8988T (cell line): Measurements from ENCODE around the gene EFNB2.

Experiments
- DNase-seq: peaks from one replicate; pipeline ENCODE4 v3.0.0; 2011

Gene EFNB2

DNA sequence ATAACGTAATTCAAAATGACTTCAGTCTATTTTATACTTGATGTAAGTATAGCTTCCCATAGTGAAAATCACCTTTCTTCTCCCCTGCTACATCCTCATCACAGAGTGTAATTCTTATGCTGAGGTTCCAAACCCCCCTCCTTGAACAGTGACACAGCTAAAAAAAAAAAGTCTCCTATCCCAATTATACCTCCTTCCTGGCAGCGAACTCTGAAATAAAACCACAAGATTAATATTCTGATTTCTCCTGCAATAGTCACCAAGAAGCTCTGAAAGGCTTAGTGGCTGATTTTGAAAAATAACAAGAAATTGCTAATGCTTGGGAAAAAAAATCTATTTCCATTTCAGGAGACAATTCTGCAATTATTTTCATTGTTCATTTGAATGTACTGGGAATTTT, 36.3 kb downstream of the EFNB2 start:
- no peak for DNase-seq

DNA sequence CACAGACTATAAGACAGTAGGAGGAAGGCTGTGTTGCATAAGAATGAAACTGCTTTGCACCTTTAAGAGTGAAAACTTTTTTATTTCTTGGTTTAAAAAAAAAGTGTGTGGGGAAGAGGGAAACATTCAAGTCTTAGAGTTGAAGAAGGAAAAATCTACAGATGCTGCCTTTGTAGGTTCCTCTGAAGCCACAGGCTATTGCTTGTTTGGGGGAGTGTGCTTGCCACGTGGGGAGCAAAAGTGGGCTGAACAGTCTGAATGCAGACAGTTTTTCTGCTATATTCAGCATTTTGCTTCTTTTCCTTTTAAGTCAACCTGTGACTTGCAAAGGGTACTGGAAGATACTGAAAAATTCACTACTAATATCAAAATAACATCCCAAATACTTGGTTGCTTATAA, 36.9 kb downstream of the EFNB2 start:
- no peak for DNase-seq

DNA sequence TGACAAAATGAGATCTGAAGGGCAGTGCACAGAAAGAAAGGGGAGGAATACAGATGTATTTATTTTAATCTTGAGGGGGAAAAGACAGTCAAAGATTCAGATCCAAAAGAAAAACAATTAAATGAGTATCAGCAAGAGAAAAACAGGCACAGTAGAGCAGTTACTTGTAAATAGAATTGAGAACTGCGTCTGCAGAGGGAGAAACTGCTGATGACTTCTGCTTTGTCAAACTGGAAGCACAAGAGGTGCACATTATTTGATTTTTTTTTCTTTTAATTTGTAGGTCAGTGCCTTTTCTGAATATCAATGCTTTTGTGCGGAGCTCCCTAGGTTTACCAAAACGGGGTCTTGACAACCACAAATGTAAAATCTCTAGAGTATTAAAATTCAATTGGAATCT, 37.3 kb downstream of the EFNB2 start:
- no peak for DNase-seq

DNA sequence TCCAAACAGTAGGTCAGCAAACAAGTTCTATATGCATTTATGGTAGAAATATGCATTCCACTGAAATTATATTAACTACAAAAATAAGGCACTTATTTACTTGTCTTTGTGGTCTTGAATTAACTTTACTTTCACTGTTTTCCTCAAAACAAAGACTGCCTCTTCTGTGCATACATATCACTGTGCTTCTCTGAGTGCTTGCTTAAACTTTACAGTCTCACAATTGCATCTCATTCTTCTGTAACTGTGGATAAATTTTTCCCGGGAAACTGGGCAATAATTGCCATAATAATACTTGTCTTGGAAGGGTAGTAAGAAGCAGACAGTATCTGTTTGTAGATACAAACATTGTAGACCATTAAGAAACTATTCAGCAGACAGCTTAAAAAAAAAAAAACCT, 38.4 kb downstream of the EFNB2 start:
- DNase-seq = no peak

DNA sequence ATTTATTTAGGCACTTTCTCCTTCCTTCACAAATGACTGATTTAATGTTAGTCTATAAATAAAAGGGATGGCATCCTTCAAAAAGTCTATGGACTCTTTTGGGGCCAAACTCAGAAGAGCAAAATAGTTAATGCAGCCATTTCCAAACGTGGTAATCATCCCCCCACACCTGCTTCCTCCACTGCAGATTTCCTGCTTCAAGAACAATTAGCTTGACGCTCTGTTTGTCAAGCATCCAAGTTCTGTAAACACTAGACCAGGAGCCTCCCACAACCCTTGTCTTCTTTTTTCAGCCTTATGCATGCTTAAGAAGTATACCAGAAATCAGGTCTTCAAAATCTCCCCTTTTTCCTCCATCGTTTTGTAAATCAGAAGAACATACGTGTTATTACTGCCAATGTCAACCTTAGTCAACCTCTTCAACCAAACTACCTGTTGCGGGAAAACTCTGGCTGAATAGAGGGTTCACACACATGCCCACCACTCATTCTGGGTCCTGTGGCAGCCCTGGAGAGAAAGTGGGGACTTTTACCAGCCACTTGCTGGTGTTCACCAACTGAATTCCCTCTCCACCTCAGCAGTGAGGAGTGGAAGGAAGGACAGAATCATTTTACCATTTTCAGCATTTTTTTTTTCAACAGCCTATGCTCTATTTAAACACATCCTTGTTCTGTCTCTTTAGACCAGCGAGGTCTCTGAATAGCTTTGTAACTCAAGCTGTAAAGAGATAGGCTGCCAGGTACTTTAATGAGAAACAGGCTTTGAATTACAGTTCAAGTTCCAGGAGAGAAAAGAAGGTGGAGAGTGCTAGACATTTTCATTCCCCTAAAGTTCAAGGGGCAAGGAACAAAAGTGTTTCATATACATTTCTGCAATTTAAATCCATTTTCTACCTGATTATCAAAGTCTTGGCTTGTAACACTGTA, 39.1 kb downstream of the EFNB2 start:
- DNase-seq = no peak

DNA sequence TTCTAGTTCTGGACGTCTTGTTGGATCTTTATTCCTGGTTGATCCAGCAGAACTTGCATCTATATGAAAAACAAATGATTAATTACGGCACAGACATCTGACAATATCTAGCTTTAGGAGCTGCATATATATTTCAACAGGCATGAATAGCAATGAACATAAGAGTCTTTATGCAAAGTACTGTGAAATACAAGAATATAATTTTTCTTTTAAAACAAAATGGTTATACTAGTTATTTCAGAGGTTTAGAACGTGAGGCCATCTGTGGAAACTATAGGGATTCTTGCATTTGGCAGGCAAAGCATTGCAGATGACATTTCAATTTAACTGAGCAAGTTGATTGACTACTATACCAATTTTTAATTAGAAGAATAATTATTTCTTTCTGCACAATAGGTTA, 40.5 kb downstream of the EFNB2 start:
- DNase-seq = no peak

DNA sequence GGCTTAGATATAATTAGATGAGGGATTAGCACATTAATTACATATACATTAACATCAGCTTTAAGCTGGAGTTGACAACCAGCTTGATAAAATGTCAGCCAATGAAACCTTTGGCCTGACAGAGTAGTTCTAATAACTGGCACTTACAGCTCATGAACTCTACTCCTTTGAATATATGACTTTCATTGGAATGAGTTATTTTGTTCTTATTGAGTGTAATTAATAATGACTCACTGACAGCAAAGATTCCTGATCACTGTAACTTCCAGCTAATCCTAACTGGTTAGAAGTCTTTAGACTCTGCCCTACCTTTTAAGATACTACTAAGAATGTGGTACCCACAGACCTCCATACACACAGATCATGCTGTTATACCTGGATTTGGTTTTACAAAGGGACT, 41.0 kb downstream of the EFNB2 start:
- DNase-seq = no peak

DNA sequence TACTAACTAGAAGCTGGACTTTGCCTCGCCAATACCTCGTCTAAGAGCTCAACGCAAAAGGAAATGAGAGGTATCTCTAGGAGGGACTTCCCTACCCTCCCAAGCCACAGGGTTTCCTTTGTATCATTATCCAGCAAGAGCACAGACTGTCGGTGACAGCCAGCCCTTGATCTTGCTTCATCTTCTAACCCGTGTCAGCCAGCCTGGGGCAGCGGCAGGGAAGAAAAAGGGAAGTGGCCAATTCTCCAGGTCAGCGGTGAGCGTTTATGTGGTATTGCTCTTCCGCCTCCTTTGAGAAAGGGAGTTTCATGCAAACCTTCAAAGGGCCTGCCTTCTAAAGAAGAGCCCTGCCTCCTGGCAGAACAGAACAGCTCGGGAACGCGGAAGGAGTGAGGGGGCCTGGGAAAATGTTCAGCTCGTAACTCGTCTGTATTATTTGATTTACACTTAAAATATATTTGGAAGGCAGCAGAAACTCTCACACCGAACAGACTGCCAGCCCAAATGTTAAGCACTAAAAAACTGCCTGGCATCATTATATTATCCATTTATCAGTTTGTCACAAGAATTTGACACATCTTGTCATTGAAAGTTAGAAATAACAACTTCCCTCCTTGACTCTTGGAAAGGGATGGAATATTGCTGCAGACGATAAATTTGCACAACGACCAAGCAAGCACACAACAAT, 41.8 kb downstream of the EFNB2 start:
- no peak for DNase-seq

DNA sequence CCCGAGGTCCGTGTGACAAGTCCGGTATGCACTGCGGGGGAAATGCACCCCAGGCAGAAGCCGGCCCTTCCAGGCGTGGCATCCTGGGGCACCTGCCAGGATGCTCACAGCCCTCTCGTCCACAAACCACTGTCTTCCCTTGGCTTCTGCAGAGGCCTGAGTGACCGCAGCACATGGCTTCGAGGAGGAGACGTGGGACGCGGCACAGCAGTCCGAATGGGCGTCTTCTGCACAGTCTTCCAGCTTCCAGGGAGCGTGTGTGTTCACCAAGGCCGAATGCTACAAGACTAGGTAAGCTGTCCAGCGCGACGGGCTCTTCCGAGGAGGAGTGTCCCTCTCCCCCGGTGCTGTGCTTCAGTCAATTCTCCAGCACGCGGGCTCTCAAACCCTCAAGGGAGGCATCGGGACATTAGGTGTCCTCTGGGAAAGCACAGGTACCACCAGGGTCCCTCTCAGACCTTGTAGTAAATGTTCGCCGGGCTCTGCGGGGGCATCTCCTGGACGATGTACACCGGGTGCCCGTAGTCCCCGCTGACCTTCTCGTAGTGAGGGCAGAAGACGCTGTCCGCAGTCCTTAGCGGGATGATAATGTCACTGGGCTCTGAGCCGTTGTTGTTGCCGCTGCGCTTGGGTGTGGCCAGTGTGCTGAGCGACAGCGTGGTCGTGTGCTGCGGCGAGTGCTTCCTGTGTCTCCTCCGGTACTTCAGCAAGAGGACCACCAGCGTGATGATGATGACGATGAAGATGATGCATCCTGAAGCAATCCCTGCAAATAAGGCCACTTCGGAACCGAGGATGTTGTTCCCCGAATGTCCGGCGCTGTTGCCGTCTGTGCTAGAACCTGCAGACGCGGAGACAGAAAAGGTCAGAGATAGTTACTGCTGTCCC, 42.6 kb downstream of the EFNB2 start:
- no peak for DNase-seq

DNA sequence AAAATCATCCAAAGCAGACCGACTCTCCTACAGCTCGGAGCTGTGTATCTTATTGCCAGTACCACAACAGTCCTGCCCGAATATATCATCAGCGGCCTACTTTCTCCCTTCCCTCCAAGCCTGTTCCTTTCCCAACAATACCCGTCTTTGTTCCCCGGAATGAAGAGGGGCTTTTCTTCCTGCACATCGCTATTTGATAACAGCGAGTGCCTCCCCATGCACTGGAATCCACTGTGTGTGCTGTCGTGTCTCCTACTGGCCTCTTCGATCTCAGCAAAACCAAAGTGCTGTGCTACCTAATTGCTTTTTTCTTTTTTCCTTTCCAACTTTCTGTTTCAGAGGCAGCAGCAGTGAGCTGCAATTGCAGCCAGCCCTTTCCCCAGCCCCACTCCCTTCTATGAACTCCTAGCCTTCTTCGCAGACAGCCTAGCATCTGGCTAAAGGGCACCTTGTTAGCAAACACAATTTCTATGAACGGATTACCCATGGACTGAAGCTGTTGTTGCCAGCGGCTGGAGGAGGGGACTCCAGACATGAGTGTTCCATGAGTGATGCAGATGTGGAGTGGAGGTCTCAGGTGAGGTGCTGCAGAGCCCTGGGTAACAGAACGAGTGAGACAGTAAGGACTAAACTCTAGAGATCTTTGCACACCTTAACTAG, 43.4 kb downstream of the EFNB2 start:
- DNase-seq = no peak

DNA sequence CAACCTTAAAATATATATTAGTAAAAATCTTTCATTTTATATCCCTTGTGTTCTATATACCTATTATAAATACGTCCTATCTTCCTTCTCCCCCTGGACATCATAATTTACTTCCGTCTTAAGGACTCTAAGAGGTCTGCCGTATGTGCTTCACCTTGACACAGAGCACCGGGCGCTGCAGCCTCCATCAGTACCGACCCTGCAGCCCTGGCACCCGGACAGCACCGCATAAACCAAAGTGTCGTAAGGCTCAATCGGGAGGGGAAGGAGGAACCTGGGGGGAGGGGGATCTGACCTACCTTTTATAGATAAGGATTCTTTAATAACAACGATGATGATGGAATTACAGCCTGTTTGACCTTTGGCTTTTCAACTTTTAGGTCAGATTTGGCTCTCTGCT, 44.0 kb downstream of the EFNB2 start:
- DNase-seq = no peak

DNA sequence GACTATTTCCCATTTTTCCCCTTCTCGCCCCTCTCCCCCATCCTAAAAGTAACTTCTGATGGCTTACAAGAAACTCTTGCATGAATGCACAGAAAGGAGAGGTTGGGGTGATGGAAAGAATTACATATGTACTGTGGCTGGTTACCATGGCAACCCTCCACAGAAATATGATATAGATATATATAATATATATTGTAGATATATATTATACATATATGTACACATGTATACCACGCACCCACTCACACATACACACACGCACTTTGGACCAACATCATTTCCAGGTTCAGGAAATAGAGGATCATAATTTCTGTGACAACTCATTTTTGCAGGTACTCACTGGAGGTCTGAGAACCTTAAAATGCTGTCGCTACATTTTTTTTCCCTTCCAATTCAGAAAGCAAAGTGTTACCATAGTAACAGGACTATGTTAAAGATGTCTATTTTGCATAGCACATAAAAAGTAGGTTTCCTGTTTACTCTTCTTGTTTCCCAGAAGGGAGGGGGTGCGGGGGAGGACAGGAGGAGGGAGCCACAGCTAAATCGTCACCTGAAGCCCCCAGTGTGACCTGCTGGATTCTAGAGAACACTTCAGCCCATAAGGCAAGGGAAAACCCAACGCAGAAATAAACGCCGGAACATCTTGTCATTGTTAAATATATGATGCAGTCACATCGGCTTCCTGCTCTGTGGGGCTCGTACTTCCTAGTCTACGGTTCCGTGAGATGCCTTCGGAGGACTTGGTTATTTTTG, 44.7 kb downstream of the EFNB2 start:
- DNase-seq = no peak

DNA sequence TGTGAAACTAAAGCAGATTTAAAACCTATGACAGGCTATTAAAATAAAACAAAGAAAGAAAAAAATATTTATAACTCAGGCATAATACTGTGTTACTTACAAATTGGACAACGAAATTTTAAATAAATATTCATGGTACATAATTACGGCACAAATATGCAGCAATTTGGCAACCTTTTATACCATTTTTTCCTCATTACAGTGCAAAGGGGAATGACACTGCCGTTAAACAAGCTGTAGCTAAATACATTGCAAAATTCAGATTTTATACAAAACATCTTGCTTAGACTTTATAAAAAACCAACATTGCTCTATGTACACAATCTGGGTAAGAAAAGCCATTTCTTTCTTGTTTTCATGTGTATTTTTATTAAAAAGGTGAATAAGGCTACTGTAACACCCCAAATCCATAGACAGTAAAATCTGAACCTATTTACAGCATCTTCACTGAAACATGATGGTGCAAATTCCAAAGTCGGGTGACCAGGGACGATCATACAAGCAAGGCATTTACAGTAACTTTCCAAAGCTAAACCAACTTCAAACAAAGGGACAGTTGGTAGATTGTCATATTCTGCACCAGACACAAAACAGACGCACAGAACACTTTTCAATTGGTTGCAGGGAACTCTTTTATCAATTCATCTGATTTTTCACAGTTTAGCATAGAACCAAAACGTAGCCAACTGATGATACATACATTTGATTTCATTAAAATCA, 45.5 kb downstream of the EFNB2 start:
- no peak for DNase-seq

DNA sequence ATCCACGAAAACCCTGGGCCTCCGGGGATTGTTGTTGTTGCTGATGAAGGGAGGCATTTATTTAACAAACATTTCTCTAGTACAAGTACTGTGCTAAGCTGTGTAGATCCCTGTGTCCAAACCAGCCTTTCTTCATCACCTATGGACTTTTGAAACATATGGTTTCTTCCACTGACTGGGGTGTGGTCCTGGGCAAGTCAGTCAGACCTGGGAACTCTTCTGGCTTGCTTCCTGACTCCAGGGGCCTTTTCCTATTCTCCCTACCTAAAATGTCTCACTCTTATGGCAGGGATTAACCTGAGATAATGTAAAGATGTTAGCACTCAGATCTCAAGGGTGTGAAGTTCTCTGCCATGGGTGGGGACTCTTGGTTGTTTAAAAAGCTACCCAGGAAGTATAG, 46.8 kb downstream of the EFNB2 start:
- DNase-seq = no peak

DNA sequence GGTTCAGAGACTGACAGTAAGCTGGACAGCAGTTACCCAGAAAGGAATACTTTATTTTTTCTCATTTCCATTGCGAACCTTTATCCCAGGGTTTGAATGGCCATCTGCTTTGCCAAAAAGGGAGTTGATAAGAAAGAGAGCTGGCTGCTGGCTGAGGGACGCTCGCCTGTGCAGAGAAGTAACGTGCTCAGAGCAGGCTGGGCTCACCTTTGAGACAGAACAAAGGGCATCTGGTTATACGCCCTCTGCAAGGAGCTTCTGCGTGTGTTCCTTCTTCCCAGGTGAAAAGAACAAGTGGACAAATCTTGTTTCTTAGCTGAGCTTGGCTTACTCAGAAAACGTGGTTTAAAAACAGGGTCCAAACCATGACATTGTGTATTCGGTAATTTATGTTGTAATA, 47.4 kb downstream of the EFNB2 start:
- DNase-seq = no peak

DNA sequence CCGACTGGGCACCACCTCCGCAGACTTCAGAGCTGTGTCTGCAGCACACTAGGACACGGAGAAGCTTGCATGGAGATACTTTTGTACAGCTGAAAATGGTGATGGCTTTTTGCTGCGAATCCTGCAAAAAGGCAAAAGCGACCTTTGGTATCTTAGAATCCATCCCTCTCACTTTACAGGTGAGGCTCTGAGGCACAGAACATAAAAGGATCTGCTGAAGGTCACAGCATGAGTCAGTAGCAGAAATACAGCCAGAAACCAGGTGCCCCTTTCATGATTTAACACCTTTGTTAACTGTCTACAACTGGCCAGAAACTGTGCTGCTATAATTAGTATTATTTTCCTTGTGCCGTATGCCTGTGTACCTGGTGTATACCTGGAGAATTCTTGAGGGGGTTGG, 48.3 kb downstream of the EFNB2 start:
- DNase-seq = no peak

DNA sequence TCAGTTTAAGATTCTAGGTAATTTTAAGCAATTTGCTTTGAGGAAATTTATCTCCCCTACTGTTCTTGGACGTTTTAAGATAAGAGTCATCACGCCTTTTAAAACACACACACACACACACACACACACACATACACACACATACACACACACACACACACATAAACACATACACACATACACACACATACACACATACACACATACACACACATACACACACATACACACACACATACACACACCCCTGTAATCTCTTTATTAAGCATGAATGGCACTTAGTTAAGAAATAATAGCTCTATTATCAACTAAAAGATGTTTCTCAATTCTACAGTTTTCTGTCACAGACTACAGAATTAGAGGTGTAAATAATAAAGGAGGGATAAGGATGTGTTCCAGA, 49.2 kb downstream of the EFNB2 start:
- no peak for DNase-seq

DNA sequence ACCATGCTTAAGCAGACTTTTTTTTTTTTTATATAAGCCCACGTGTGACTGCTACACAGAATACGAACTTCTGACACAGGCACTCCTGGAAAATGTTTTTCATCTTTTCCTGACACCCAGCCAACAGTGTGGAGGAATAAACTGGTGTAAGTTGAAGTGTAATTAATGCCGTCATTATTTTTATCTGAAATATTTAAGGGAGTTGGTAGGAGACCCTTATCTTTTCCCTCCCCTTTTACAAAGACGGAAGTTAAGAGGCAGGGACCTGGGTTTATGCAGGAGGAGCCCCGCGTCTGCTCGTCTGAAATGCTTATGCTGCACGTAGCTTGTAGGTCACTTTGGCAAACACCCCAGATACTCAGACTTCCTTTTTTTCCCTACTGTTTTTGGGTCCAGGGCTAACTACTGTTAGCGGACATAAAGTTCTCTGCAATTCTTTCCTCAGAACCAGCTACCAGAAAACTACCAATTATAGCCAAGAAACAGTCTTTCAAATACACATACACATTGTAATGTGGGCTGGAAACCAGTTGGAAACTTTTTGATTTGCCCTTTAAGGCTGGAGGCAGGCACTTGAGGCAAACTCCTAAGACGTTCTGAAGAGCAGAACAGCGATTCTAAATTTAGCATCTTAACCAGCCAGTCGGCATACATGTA, 50.8 kb downstream of the EFNB2 start:
- DNase-seq = no peak

DNA sequence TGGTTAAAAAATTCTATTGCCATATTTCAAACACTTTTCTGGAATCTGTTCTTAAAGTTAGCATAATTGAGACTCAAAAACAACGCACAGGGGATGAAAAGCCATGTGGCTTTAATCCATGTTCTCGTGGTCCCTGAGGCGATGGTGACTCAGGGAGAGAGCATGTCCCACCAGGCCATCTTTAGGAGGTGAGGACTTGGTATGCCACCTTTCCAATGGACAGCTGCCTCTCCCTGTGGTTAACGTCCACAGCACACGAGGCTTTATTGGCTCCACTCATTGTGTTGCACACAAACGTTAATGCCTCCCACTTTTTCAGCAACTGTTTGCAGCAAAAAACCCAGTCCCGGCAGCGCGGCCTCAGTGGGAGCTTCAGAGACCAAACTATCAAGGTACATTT, 51.4 kb downstream of the EFNB2 start:
- no peak for DNase-seq

DNA sequence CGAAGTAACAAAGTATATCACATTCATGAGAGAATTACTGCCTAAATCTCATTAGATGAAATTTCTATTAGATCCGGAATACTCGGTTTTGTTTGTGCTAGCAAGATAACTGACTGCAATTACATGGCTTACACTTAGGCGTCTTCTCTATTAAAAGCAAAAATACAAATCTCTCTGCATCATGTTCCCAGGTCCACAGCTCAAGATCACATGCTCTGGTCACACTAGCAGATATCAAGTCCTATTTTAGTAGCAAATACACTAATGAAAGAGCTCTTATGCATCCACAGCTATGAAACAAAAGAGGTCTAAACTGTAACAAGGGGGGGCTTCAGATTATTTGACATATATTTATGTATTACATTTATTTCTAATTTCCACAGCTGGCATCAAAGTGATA, 53.5 kb downstream of the EFNB2 start:
- DNase-seq = no peak

DNA sequence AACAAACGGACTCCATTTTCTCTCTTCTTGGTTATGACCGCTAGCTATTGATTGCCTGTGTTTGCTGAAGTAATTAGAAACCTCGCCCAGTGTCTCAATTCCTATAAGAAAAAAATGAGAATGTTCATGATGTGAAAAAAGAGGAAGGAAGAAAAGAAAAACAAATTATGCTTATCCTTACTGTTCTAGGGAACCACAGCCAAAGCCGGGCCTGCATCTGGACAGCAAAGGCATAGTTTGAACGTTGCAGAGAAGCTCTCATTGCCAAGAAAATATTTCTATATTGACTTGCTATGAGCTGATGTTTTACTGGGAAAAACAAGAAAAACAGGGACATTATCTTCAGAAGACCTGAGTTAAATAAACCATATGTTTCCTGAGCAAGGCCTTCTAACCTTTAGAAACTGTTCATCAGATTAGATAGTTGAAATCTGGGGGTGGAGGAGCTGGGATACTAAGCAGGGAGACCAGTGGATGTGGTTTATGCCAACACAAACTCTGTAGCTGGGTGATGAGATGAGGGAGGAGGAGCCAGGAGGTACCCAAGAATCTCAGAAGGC, 55.0 kb downstream of the EFNB2 start:
- no peak for DNase-seq
